ENCODE measurements around the gene TOMM20.
A peak's percentile ranks its signal among the peaks of the same experiment; 100 is the strongest.
"Not testable (repeated sequence)": the region's sequence is repeated elsewhere in the genome, so short reads cannot be mapped to it uniquely, and the experiment has no call there.

Gene TOMM20

GRCh38 chr1:235100194-235100772 lies 28.4 kb downstream of the TOMM20 start:
- no peak for DNase-seq

GRCh38 chr1:235098991-235099390 lies 29.6 kb downstream of the TOMM20 start:
- no peak for DNase-seq

- DNase-seq: no peak
These were observed 30.1 kb downstream of the TOMM20 start for GRCh38 chr1:235098547-235098946.

- not testable (repeated sequence) for DNase-seq
These were observed 31.1 kb downstream of the TOMM20 start for GRCh38 chr1:235097501-235097900.

GRCh38 chr1:235095938-235096562 lies 32.6 kb downstream of the TOMM20 start:
- DNase-seq: no peak

- DNase-seq: peak; percentile 14
These were observed 34.7 kb downstream of the TOMM20 start for GRCh38 chr1:235093696-235094592.

GRCh38 chr1:235093013-235093695 lies 35.5 kb downstream of the TOMM20 start:
- DNase-seq: peak; percentile 16

- DNase-seq: not testable (repeated sequence)
These were observed 36.2 kb downstream of the TOMM20 start for GRCh38 chr1:235092415-235092814.

- DNase-seq: not testable (repeated sequence)
These were observed 36.6 kb downstream of the TOMM20 start for GRCh38 chr1:235092045-235092406.

GRCh38 chr1:235091319-235092044 lies 37.2 kb downstream of the TOMM20 start:
- not testable (repeated sequence) for DNase-seq

GRCh38 chr1:235090406-235091069 lies 38.1 kb downstream of the TOMM20 start:
- DNase-seq: no peak

- DNase-seq: no peak
These were observed 39.7 kb downstream of the TOMM20 start for GRCh38 chr1:235088907-235089306.

- DNase-seq: no peak
These were observed 40.2 kb downstream of the TOMM20 start for GRCh38 chr1:235088430-235088829.

- no peak for DNase-seq
These were observed 40.7 kb downstream of the TOMM20 start for GRCh38 chr1:235087906-235088305.

GRCh38 chr1:235085411-235086117 lies 43.1 kb downstream of the TOMM20 start:
- not testable (repeated sequence) for DNase-seq

- DNase-seq: not testable (repeated sequence)
These were observed 47.8 kb downstream of the TOMM20 start for GRCh38 chr1:235080788-235081187.

GRCh38 chr1:235080297-235080657 lies 48.4 kb downstream of the TOMM20 start:
- DNase-seq: not testable (repeated sequence)

- no peak for DNase-seq
These were observed 49.0 kb downstream of the TOMM20 start for GRCh38 chr1:235079443-235080296.

- no peak for DNase-seq
These were observed 49.9 kb downstream of the TOMM20 start for GRCh38 chr1:235078480-235079381.
